Neural progenitor cell (in vitro differentiated cells): ENCODE data around the gene PRKCD. TPM values are rescaled to one million over a fixed set of nuclear protein-coding genes. Genes with fewer than 3 reads are reported as not detected.

ENCODE experiments used
- DNase-seq: peaks from one replicate; pipeline ENCODE4 v3.0.0-alpha.2; 2016; ENCODE audit warnings: low spot score
- H2AFZ ChIP-seq: fragments of 200-600 bp; sonication (generic); replicated peaks from 2 replicates; pipeline ENCODE4 v1.6.1; 2016; ENCODE audit warnings: antibody characterized with exemption
- H3F3A ChIP-seq: fragments of 200-600 bp; sonication (generic); 2 replicates; pipeline ENCODE4 v1.6.1; 2016; ENCODE audit warnings: antibody characterized with exemption, low read depth
- H3K27ac ChIP-seq: fragments of 200-600 bp; sonication (generic); 2 replicates; pipeline ENCODE4 v1.5.1; 2016; ENCODE audit warnings: mild to moderate bottlenecking
- H3K27me3 ChIP-seq: fragments of 200-600 bp; sonication (generic); 2 replicates; pipeline ENCODE4 v1.6.1; 2016; ENCODE audit warnings: mild to moderate bottlenecking, moderate library complexity
- H3K36me3 ChIP-seq: fragments of 200-600 bp; sonication (generic); 2 replicates; pipeline ENCODE4 v1.5.1; 2016
- H3K4me1 ChIP-seq: fragments of 200-600 bp; sonication (generic); 2 replicates; pipeline ENCODE4 v1.6.1; 2016; ENCODE audit warnings: mixed run types
- H3K4me2 ChIP-seq: fragments of 200-600 bp; sonication (generic); 2 replicates; pipeline ENCODE4 v1.6.1; 2016
- H3K4me3 ChIP-seq: fragments of 200-600 bp; sonication (generic); 2 replicates; pipeline ENCODE4 v1.5.1; 2016
- H3K79me2 ChIP-seq: fragments of 200-600 bp; sonication (generic); 2 replicates; pipeline ENCODE4 v1.6.1; 2016; ENCODE audit warnings: low read depth
- H3K9ac ChIP-seq: fragments of 200-600 bp; sonication (generic); 2 replicates; pipeline ENCODE4 v1.6.1; 2016
- H3K9me3 ChIP-seq: fragments of 200-600 bp; sonication (generic); 2 replicates; pipeline ENCODE4 v1.5.1; 2016; ENCODE audit warnings: low read depth
- H4K20me1 ChIP-seq: fragments of 200-600 bp; sonication (generic); 2 replicates; pipeline ENCODE4 v1.6.1; 2016; ENCODE audit warnings: low read depth
- H3K27ac Mint-ChIP-seq: 3 replicates; pipeline ENCODE4 v1.8.0; 2021; ENCODE audit warnings: mixed read lengths
- H3K27me3 Mint-ChIP-seq: 2 replicates; pipeline ENCODE4 v1.8.0; 2022; ENCODE audit warnings: low read depth, mild to moderate bottlenecking, inconsistent platforms, moderate library complexity, mixed read lengths; ENCODE audit not compliant: insufficient read depth
- H3K36me3 Mint-ChIP-seq: 3 replicates; pipeline ENCODE4 v1.8.0; 2021; ENCODE audit warnings: mixed read lengths
- H3K4me1 Mint-ChIP-seq: 3 replicates; pipeline ENCODE4 v1.8.0; 2021; ENCODE audit warnings: mixed read lengths
- H3K4me3 Mint-ChIP-seq: 3 replicates; pipeline ENCODE4 v1.8.0; 2021; ENCODE audit warnings: mild to moderate bottlenecking, moderate library complexity, mixed read lengths
- H3K9me3 Mint-ChIP-seq: 3 replicates; pipeline ENCODE4 v1.8.0; 2020; ENCODE audit warnings: mixed read lengths
- CTCF ChIP-seq: fragments of 200-600 bp; sonication (generic); IDR thresholded peaks from 2 replicates; pipeline ENCODE4 v1.5.1; 2017; ENCODE audit warnings: antibody characterized with exemption, mild to moderate bottlenecking
- EZH2 ChIP-seq: fragments of 200-600 bp; sonication (generic); IDR thresholded peaks from 2 replicates; pipeline ENCODE4 v1.6.1; 2017; ENCODE audit warnings: antibody characterized with exemption, mild to moderate bottlenecking, moderate library complexity
- EZH2phosphoT487 ChIP-seq: fragments of 200-600 bp; sonication (generic); IDR thresholded peaks from 2 replicates; pipeline ENCODE4 v1.6.1; 2017; ENCODE audit warnings: antibody characterized with exemption
- total RNA-seq: library from RNA; depleted of rRNA; stranded (reverse); fragments of >200 nt; gene quantifications from 2 replicates; pipeline ENCODE4 v1.2.3, GENCODE V29; 2015; ENCODE audit warnings: low replicate concordance

Gene PRKCD
- total RNA-seq, 1 donor from 2014 or later, result 8.9 TPM

GRCh38 chr3:53169045-53169831, 8.2 kb downstream of the PRKCD start:
- no peaks in the 10 kb centered on the region for H3K79me2 ChIP-seq

GRCh38 chr3:53169832-53170324, 8.9 kb downstream of the PRKCD start:
- peaks cover 36% of the 10 kb centered on the region for H3K4me1 ChIP-seq
- Mint-ChIP-seq H3K27ac (no peak overlapping the region), H3K27me3 (peaks cover 23% of the 10 kb centered on the region), H3K4me1 (peaks cover 42% of the 10 kb centered on the region), H3K9me3 (no peaks in the 10 kb centered on the region), H3K36me3 (no peaks in the 10 kb centered on the region), H3K4me3 (peak overlapping the region; percentile 10)
- no peaks in the 10 kb centered on the region for H3K36me3 ChIP-seq
- no peak for DNase-seq
- H3K79me2 ChIP-seq, result no peaks in the 10 kb centered on the region
- H3F3A ChIP-seq, result no peaks in the 10 kb centered on the region
- no peak overlapping the region for H3K9ac ChIP-seq
- no peak overlapping the region for H3K27ac ChIP-seq
- no peak overlapping the region for H2AFZ ChIP-seq
- H4K20me1 ChIP-seq, result peaks cover 16% of the 10 kb centered on the region
- no peak overlapping the region for H3K4me3 ChIP-seq
- TF ChIP-seq EZH2phosphoT487 (no peak), EZH2 (no peak), CTCF (no peak)
- H3K4me2 ChIP-seq, result no peak overlapping the region
- H3K27me3 ChIP-seq, result no peaks in the 10 kb centered on the region
- no peaks in the 10 kb centered on the region for H3K9me3 ChIP-seq

More at GRCh38 chr3:53169045-53169831, 8.2 kb downstream of the PRKCD start:
- Histone ChIP-seq H3K4me3 (no peak overlapping the region), H4K20me1 (peaks cover 16% of the 10 kb centered on the region), H3K4me1 (peaks cover 36% of the 10 kb centered on the region), H3K9me3 (no peaks in the 10 kb centered on the region), H2AFZ (no peak overlapping the region), H3K27me3 (no peaks in the 10 kb centered on the region), H3K36me3 (no peaks in the 10 kb centered on the region), H3K27ac (no peak overlapping the region), H3F3A (no peaks in the 10 kb centered on the region), H3K4me2 (peak overlapping the region; percentile 38), H3K9ac (no peak overlapping the region)
- Mint-ChIP-seq H3K4me3 (peak overlapping the region; percentile 3), H3K27ac (peak overlapping the region; percentile 92), H3K4me1 (peaks cover 42% of the 10 kb centered on the region), H3K27me3 (peaks cover 23% of the 10 kb centered on the region), H3K36me3 (no peaks in the 10 kb centered on the region), H3K9me3 (no peaks in the 10 kb centered on the region)
- peak; percentile 25 for TF ChIP-seq CTCF
- no peak for TF ChIP-seq EZH2
- TF ChIP-seq EZH2phosphoT487, result no peak
- peak; percentile 71 for DNase-seq

- Mint-ChIP-seq H3K27me3 (peaks cover 21% of the 10 kb centered on the region), H3K27ac (peak overlapping the region; percentile 34), H3K4me1 (peaks cover 42% of the 10 kb centered on the region), H3K36me3 (no peaks in the 10 kb centered on the region), H3K9me3 (no peaks in the 10 kb centered on the region), H3K4me3 (no peak overlapping the region)
- Histone ChIP-seq H3K36me3 (no peaks in the 10 kb centered on the region), H3K4me3 (no peak overlapping the region), H4K20me1 (peaks cover 16% of the 10 kb centered on the region), H3K4me2 (no peak overlapping the region), H3K79me2 (no peaks in the 10 kb centered on the region), H3K9ac (no peak overlapping the region), H3K4me1 (peaks cover 36% of the 10 kb centered on the region), H3F3A (no peaks in the 10 kb centered on the region), H2AFZ (no peak overlapping the region), H3K27me3 (no peaks in the 10 kb centered on the region), H3K27ac (no peak overlapping the region), H3K9me3 (no peaks in the 10 kb centered on the region)
- TF ChIP-seq EZH2phosphoT487 (no peak), EZH2 (no peak), CTCF (no peak)
- DNase-seq, result no peak
Measured at GRCh38 chr3:53170325-53171063, 9.5 kb downstream of the PRKCD start.
